GM12864 (cell line): ENCODE measurements around the gene RAPGEF2.

Experiments used
- DNase-seq: peaks from one replicate; pipeline ENCODE4 v3.0.0-alpha.2; 2011; ENCODE audit warnings: low read depth
- H3K4me3 ChIP-seq: 2 replicates; pipeline ENCODE4 v1.5.1; 2011; ENCODE audit warnings: mild to moderate bottlenecking, low read depth, low read length, control low read depth
- CTCF ChIP-seq: IDR thresholded peaks from 2 replicates; pipeline ENCODE4 v1.5.1; 2011; ENCODE audit warnings: low read depth, mild to moderate bottlenecking, moderate library complexity, low read length, control low read depth, inconsistent platforms; ENCODE audit errors: missing control alignments

The RAPGEF2 gene

DNA sequence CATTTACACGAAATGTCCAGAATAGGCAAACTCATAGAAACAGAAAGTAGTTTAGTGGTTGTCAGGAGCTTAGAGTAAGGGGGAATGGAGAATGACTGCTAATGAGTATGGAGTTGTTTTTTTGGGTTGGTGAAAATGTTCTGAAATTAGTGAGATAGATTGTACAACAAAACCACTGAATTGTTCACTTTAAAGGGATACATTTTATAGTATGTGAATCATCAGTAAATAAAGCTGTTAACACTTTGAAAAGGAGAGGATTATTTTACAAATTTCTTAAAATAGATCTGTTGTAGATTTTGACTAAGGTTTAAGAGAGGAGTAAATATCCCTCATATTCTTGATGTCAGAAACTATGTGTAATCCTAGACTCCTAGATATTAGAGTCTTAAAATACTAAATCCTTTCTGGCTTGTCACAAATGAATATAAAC lies 82.7 kb downstream of the RAPGEF2 start:
- no peak for TF ChIP-seq CTCF
- DNase-seq, result no peak
- H3K4me3 ChIP-seq, result no peak overlapping the region

DNA sequence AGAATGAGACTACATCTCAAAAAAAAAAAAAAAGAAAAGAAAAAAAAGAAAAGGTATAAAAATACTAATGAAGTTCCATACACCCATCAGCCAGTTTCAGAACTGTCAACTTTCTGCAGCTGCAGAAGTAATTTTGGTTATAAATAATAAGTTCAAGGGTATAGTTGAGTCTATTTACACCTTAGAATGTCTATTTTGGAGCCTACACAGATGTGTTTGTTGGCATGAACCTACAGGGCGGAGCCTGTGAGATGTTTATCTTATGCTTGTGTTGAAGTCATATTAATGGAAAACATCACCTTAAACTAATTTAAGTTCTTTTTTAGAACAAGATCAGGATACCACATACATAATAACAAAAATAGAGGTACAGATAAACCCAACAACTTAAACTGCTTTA lies 85.8 kb downstream of the RAPGEF2 start:
- no peak overlapping the region for H3K4me3 ChIP-seq
- DNase-seq, result no peak
- no peak for TF ChIP-seq CTCF

DNA sequence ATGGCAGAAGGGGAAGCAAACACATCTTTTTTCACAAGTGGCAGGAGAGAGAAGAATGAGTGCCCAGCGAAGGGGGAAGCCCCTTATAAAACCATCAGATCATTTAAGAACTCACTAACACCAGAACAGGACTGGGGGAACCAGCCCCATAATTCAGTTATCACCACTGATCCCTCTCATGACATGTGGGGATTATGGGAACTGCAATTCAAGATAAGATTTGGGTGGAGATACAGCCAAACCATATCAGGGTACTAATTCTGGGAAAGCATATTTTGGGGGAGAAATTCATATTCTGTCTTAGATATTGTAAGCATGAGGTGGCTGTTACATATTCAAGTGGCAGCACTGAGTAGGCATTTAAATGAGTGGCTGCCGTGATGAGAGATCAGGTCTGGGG lies 87.8 kb downstream of the RAPGEF2 start:
- TF ChIP-seq CTCF, result no peak
- no peak for DNase-seq
- no peak overlapping the region for H3K4me3 ChIP-seq

DNA sequence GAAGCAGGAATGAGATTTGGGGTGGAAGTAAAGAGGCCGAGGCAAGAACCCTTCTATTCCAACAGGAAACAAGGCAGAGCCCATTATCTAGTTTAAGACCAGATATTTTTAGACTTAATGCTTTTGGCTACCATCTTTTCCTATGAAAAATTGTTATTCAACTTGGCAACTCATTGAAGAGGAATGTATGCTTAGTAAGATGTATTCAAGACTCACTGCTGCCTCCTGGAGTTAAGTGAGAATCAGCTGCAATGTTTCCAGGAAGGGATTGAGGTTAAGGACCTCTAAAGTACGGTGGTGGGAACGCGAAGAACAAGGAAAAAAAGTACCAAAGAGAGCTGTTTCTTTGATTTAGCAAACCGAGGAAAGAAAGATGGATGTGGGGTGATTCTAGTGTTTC lies 89.1 kb downstream of the RAPGEF2 start:
- DNase-seq, result no peak
- peak; percentile 38 for TF ChIP-seq CTCF
- no peak overlapping the region for H3K4me3 ChIP-seq

DNA sequence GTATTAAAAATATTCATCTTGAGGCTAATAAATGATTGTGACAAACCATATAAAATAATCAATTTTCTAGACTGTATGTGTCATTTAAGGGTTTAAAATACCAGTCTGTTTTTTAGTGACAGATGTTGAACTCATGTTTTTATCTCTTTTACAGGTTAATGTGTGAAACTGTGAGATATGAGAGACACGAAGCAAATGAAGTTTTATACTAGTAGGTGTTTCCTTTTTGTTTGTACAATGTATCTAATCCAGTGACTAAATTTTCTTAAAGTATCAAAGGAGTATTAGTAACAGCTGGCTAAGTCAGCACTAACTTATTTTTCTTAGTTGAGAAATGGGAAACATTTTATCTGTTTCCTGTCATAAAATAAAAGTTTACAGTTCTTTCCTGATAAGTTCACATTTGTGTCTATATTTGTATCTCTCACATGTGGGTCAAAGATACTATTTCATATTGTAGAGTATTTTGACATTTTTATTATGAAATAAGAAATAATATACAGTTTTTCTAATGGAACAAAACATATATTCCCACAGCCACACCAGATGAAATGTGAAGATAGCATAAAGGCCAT lies 90.3 kb downstream of the RAPGEF2 start:
- DNase-seq, result no peak

DNA sequence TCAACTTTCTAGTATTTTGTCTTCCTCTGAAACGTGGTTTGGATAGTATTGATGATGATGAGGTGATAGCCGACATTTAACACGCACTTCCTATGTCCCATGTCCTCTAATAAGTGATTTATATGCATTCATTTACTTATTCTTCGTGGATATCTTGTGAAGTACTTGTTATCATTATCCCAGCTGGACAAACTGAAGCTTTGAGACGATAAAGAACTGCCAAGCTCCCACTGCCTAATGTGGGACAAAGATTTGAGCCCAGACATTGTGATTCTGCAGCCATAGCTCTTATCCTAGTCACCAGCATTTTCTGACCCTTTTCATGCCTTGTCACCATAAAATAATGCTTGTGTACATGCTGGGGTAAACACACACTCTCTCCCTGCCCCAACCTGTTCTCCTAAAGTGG lies 92.5 kb downstream of the RAPGEF2 start:
- TF ChIP-seq CTCF, result no peak
- H3K4me3 ChIP-seq, result no peak overlapping the region
- no peak for DNase-seq

More for the DNA sequence above, 90.3 kb downstream of the RAPGEF2 start:
- no peak overlapping the region for H3K4me3 ChIP-seq
- no peak for TF ChIP-seq CTCF

- DNase-seq, result no peak
- TF ChIP-seq CTCF, result no peak
- H3K4me3 ChIP-seq, result no peak overlapping the region
Measured at GRCh38 chr4:159197260-159197884, 94.5 kb downstream of the RAPGEF2 start.
